A673 (cell line): ENCODE measurements around the gene QSOX2.

Experiments
- CTCF ChIP-seq: fragments of 300-800, 200-600 bp; sonication (generic); conservative IDR thresholded peaks from 2 replicates; pipeline ENCODE4 v1.5.1; 2017; ENCODE audit warnings: low read depth, mild to moderate bottlenecking, antibody characterized with exemption, low read length, moderate library complexity, mixed read lengths
- EZH2 ChIP-seq: fragments of 200-600 bp; sonication (generic); IDR thresholded peaks from 2 replicates; pipeline ENCODE4 v1.6.1; 2017; ENCODE audit warnings: borderline replicate concordance, low read depth, mild to moderate bottlenecking, mixed read lengths, antibody characterized with exemption, low read length; ENCODE audit not compliant: poor library complexity, severe bottlenecking

DNA sequence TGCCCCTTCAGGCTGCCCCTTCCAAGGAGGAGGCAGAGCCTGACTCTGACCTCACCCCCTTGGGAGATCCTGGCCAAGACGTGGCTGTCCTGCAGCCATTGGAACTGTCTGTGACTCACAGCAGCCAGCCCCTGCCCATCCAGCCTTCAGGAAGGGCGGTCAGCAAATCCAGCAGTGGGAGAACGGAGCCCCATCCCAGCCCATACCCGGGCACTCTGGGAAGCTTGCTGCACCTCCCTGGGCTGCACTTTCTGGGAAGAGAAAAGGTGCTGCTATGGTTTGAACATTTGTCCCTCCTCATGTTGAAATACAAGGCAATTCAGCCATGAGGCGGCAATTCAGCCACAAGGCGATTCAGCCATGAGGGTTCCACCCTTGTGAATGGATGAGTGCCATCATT is 33.9 kb upstream of the QSOX2 start:
- TF ChIP-seq CTCF: no peak
- no peak for TF ChIP-seq EZH2
